Thyroid gland (tissue), 4 donors: ENCODE data around the gene SLC18A2.

ENCODE experiments used
- CTCF ChIP-seq, 6 experiments: fragments of 200-600 bp in 3 of 6; fragments of 450-650 bp in 3 of 6; sonication (generic) in 3 of 6; IDR thresholded peaks; one replicate each; pipeline ENCODE4 v1.5.1; 2016 to 2019; ENCODE audit warnings: antibody characterized with exemption in 6 of 6, mild to moderate bottlenecking in 2 of 6, inconsistent platforms in 1 of 6, moderate library complexity in 1 of 6
- POLR2A ChIP-seq, 2 donors: fragments of 450-650 bp; IDR thresholded peaks; one replicate each; pipeline ENCODE4 v1.6.1; 2017; ENCODE audit warnings: antibody characterized with exemption in 2 of 2, mild to moderate bottlenecking in 2 of 2, moderate library complexity in 1 of 2

GRCh38 chr10:117218654-117219053, 22.3 kb upstream of the SLC18A2 start:
- TF ChIP-seq CTCF (IDR thresholded peaks at IDR 0.05) (no peak), POLR2A (IDR thresholded peaks at IDR 0.05) (no peak)
